K562 (cell line): ENCODE data around the gene BTBD2. TPM values are rescaled to one million over a fixed set of nuclear protein-coding genes. Genes with fewer than 3 reads are reported as not detected.

Experiments
- ARID1B ChIP-seq: fragments of 450-650 bp; IDR thresholded peaks from 2 replicates; pipeline ENCODE4 v1.6.1; 2016; ENCODE audit warnings: antibody characterized with exemption, mild to moderate bottlenecking, inconsistent platforms
- ATF1 ChIP-seq, 2 experiments: fragments of 450-650 bp in 1 of 2; IDR thresholded peaks; 2 replicates each; pipeline ENCODE4 v1.6.1; 2016; ENCODE audit warnings: missing compliant biosample characterization in 1 of 2, missing genetic modification characterization in 1 of 2
- BRCA1 ChIP-seq, 2 experiments: fragments of 450-650 bp in 1 of 2; sonication (generic) in 1 of 2; formaldehyde crosslinking in 1 of 2; IDR thresholded peaks; 2 replicates each; pipeline versions ENCODE4 v1.5.0 to v1.6.1; 2017 to 2020; ENCODE audit warnings: mild to moderate bottlenecking in 1 of 2, missing genetic modification reagents in 1 of 2
- CEBPB ChIP-seq: fragments of 450-650 bp; IDR thresholded peaks from 2 replicates; pipeline ENCODE4 v1.6.1; 2016; ENCODE audit warnings: missing genetic modification characterization, missing compliant biosample characterization
- CEBPG ChIP-seq, 3 experiments: fragments of 200-800 bp in 1 of 3; sonication (Bioruptor generic) in 1 of 3; sonication (generic) in 1 of 3; formaldehyde crosslinking in 1 of 3; IDR thresholded peaks in 2 of 3; conservative IDR thresholded peaks in 1 of 3; 2 replicates each; pipeline versions ENCODE4 v1.6.1 to v1.8.0; 2016 to 2022; ENCODE audit warnings: missing compliant biosample characterization in 2 of 3, missing genetic modification characterization in 2 of 3, mild to moderate bottlenecking in 1 of 3, missing genetic modification reagents in 1 of 3
- GTF2E2 ChIP-seq: fragments of 200-800 bp; sonication (Bioruptor generic); IDR thresholded peaks from 2 replicates; pipeline ENCODE4 v1.6.1; 2016; ENCODE audit warnings: missing genetic modification characterization, missing compliant biosample characterization
- HMGN3 ChIP-seq: IDR thresholded peaks from 2 replicates; pipeline ENCODE4 v1.6.1; 2011; ENCODE audit warnings: borderline replicate concordance, low read depth, mild to moderate bottlenecking, mixed read lengths, low read length; ENCODE audit not compliant: insufficient read length; ENCODE audit errors: extremely low read depth
- ILK ChIP-seq: fragments of 450-650 bp; IDR thresholded peaks from 2 replicates; pipeline ENCODE4 v1.6.1; 2016; ENCODE audit warnings: missing genetic modification characterization, low read depth, mild to moderate bottlenecking, missing compliant biosample characterization, moderate library complexity, borderline replicate concordance
- MECOM ChIP-seq: fragments of 250-450 bp; sonication (Bioruptor Pico); IDR thresholded peaks from 2 replicates; pipeline ENCODE4 v1.8.0; 2022; ENCODE audit warnings: inconsistent platforms
- MEF2A ChIP-seq: IDR thresholded peaks from 2 replicates; pipeline ENCODE4 v1.6.1; 2011; ENCODE audit warnings: low read depth, mild to moderate bottlenecking, low read length, moderate library complexity; ENCODE audit not compliant: control insufficient read depth
- MIER1 ChIP-seq: fragments of 450-650 bp; IDR thresholded peaks from 2 replicates; pipeline ENCODE4 v1.6.1; 2016; ENCODE audit warnings: antibody characterized with exemption, mild to moderate bottlenecking, low read depth
- NFATC3 ChIP-seq: fragments of 450-650 bp; IDR thresholded peaks from 2 replicates; pipeline ENCODE4 v1.6.1; 2017; ENCODE audit warnings: mild to moderate bottlenecking
- NRF1 ChIP-seq, 2 experiments: fragments of 450-650 bp; IDR thresholded peaks in 1 of 2; conservative IDR thresholded peaks in 1 of 2; 2 replicates each; pipeline ENCODE4 v1.6.1; 2014; ENCODE audit warnings: mild to moderate bottlenecking in 2 of 2
- PML ChIP-seq: IDR thresholded peaks from 2 replicates; pipeline ENCODE4 v1.6.1; 2012; ENCODE audit warnings: low read length, inconsistent platforms
- POLR2B ChIP-seq: fragments of 450-650 bp; IDR thresholded peaks from 2 replicates; pipeline ENCODE4 v1.6.1; 2018; ENCODE audit warnings: low read depth; ENCODE audit not compliant: partially characterized antibody
- POLR2G ChIP-seq: fragments of 200-400 bp; formaldehyde crosslinking; IDR thresholded peaks from 2 replicates; pipeline ENCODE4 v1.6.1; 2017; ENCODE audit warnings: low read depth, mild to moderate bottlenecking, antibody characterized with exemption, low read length, moderate library complexity
- POLR3A ChIP-seq: IDR thresholded peaks from 2 replicates; pipeline ENCODE4 v1.6.1; 2011; ENCODE audit warnings: borderline replicate concordance, mild to moderate bottlenecking, moderate library complexity; ENCODE audit not compliant: insufficient read length, insufficient read depth; ENCODE audit errors: extremely low read depth
- RBFOX2 ChIP-seq: fragments of 200-400 bp; formaldehyde crosslinking; IDR thresholded peaks from 2 replicates; pipeline ENCODE4 v1.6.1; 2017; ENCODE audit warnings: low read depth, mild to moderate bottlenecking, low read length, moderate library complexity
- SP1 ChIP-seq: sonication (generic); formaldehyde crosslinking; IDR thresholded peaks from 2 replicates; pipeline ENCODE4 v1.8.1; 2022; ENCODE audit warnings: mild to moderate bottlenecking, missing genetic modification reagents
- SPI1 ChIP-seq: IDR thresholded peaks from 2 replicates; pipeline ENCODE4 v1.6.1; 2011; ENCODE audit warnings: low read depth, low read length, control low read depth, borderline replicate concordance
- SREBF2 ChIP-seq: sonication (generic); formaldehyde crosslinking; IDR thresholded peaks from 2 replicates; pipeline ENCODE4 v1.4.0; 2020; ENCODE audit warnings: mild to moderate bottlenecking, missing genetic modification reagents
- SUPT5H ChIP-seq: fragments of 450-650 bp; IDR thresholded peaks from 2 replicates; pipeline ENCODE4 v1.6.1; 2016
- TAF15 ChIP-seq: fragments of 200-400 bp; formaldehyde crosslinking; IDR thresholded peaks from 2 replicates; pipeline ENCODE4 v1.6.1; 2017; ENCODE audit warnings: mild to moderate bottlenecking, low read depth, low read length, moderate library complexity
- ZFX ChIP-seq: sonication (generic); formaldehyde crosslinking; IDR thresholded peaks from 2 replicates; pipeline ENCODE4 v1.8.0; 2022; ENCODE audit warnings: mild to moderate bottlenecking, missing genetic modification reagents, moderate library complexity
- ZNF121 ChIP-seq: sonication (generic); formaldehyde crosslinking; conservative IDR thresholded peaks from 2 replicates; pipeline ENCODE4 v1.8.0; 2022; ENCODE audit warnings: missing genetic modification reagents
- polyA plus RNA-seq, 8 experiments: library from polyadenylated mRNA; depleted of rRNA in 4 of 8; stranded (reverse) in 5 of 8; unstranded in 3 of 8; fragments of >200 nt; fragmentation: Nextera tagmentation in 2 of 8; fragmentation: Illumina TruSeq in 1 of 8; extraction: Ambion mirVana in 2 of 8; extraction: Trizol in 1 of 8; gene quantifications; 2 replicates each; pipeline versions ENCODE4 v1.2.1 to v1.2.3, GENCODE V29; 2011 to 2014; ENCODE audit warnings: inconsistent platforms in 1 of 8, missing spikeins in 1 of 8
- total RNA-seq, 7 experiments: library from RNA; depleted of rRNA in 6 of 7; stranded (reverse); fragments of >200 nt in 6 of 7; fragmentation: Illumina TruSeq in 2 of 7; extraction: Trizol in 2 of 7; gene quantifications; 2 replicates each; pipeline versions ENCODE4 v1.2.1 to v1.2.3, GENCODE V29; 2011 to 2021; ENCODE audit warnings: low replicate concordance in 1 of 7
- TF ChIP-seq, protein P1 (sequence below): sonication (generic); formaldehyde crosslinking; IDR thresholded peaks from 2 replicates; pipeline ENCODE4 v1.8.0; 2022; ENCODE audit warnings: mild to moderate bottlenecking, missing genetic modification reagents
- TF ChIP-seq, protein P2 (sequence below): IDR thresholded peaks from 2 replicates; pipeline ENCODE4 v1.6.1; 2016; ENCODE audit warnings: missing genetic modification characterization, missing compliant biosample characterization

Gene BTBD2
- total and polyA plus RNA-seq, 9 of the 15 experiments (the other 6 are each of a cell fraction or from before 2014, with no cell fraction given), result 0.10 to 15.6 (median 6.9) TPM

DNA sequence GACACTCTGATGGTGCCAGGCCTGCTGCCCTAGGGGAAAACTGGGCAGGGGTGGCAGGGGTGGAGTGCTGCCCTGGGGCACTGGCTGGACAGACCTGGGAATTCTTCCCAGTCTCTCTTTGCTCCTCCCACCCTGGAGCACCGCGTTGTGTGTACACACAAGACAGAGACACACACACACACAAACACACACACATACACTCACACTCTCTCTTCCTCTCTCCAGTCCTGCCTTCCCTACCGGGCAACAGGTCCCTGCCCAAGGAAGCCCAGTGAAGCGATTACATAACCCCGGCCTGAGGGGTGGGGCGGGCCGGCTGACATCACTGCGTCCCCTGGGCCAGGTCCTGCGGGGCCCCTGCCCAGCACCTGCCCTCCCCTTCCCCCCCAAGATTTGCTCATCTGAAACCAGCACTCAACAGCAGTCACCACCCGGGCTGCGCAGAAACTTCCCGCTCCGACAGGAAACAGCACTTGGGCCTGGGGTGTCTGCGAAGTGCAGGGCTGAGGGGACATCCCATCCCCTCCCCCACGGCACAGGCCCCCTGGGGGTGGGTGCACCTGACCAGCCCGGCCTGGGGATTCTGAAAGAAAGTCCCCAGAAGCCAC, 34.3 kb upstream of the BTBD2 start (continued):
- TF ChIP-seq CEBPG (CRISPR knock-in tag; IDR thresholded peaks at IDR 0.05) (peak; percentile 66; the same call in 1 of the 2 replicates), CEBPG (tag; conservative IDR thresholded peaks at IDR 0.05 in 1 of 2, IDR thresholded peaks at IDR 0.05 in 1 of 2) (peak in 1 of 2 experiments; percentile 67; a peak in 2 of 4 replicates), SPI1 (0 out of 2 replicates have a peak, but pooled peaks have one; percentile 3), PML (no peak), NFATC3 (no peak), ATF1 (CRISPR knock-in tag; IDR thresholded peaks at IDR 0.05) (no peak), ATF1 (tag; IDR thresholded peaks at IDR 0.05) (peak; percentile 40), HMGN3 (peak; percentile 18), ZNF121 (CRISPR knock-in tag) (0 out of 2 replicates have a peak, but pooled peaks have one; percentile 25), ZFX (CRISPR knock-in tag) (peak; percentile 62), SP1 (CRISPR knock-in tag) (peak; percentile 56), POLR2G (peak; percentile 88), TAF15 (no peak), NRF1 (conservative IDR thresholded peaks at IDR 0.05 in 1 of 2, IDR thresholded peaks at IDR 0.05 in 1 of 2) (peak; percentile 48 to 65), POLR3A (no peak), BRCA1 (IDR thresholded peaks at IDR 0.05) (no peak), BRCA1 (CRISPR knock-in tag; IDR thresholded peaks at IDR 0.05) (peak; percentile 51; the same call in 1 of the 2 replicates), ARID1B (peak; percentile 35; the same call in 1 of the 2 replicates), MIER1 (no peak), SUPT5H (0 out of 2 replicates have a peak, but pooled peaks have one; percentile 22), RBFOX2 (peak; percentile 85), ILK (tag) (no peak), GTF2E2 (no peak), POLR2B (peak; percentile 39), MECOM (no peak), SREBF2 (peak; percentile 30; the same call in 1 of the 2 replicates), CEBPB (peak; percentile 79), MEF2A (no peak)
- TF ChIP-seq, protein P1, sequence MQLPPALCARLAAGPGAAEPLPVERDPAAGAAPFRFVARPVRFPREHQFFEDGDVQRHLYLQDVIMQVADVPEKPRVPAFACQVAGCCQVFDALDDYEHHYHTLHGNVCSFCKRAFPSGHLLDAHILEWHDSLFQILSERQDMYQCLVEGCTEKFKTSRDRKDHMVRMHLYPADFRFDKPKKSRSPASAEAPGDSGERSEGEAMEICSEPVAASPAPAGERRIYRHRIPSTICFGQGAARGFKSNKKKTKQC, result 0 out of 2 replicates have a peak, but pooled peaks have one; percentile 22
- TF ChIP-seq, protein P2, sequence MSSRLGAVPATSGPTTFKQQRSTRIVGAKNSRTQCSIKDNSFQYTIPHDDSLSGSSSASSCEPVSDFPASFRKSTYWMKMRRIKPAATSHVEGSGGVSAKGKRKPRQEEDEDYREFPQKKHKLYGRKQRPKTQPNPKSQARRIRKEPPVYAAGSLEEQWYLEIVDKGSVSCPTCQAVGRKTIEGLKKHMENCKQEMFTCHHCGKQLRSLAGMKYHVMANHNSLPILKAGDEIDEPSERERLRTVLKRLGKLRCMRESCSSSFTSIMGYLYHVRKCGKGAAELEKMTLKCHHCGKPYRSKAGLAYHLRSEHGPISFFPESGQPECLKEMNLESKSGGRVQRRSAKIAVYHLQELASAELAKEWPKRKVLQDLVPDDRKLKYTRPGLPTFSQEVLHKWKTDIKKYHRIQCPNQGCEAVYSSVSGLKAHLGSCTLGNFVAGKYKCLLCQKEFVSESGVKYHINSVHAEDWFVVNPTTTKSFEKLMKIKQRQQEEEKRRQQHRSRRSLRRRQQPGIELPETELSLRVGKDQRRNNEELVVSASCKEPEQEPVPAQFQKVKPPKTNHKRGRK, result no peak
